IPS-11a (cell line): ENCODE results near the gene CEP170B.

Experiments
- H3K4me3 ChIP-seq: one replicate; pipeline ENCODE4 v1.5.1; 2013; ENCODE audit warnings: low read depth, low read length, control low read depth

CEP170B gene

DNA sequence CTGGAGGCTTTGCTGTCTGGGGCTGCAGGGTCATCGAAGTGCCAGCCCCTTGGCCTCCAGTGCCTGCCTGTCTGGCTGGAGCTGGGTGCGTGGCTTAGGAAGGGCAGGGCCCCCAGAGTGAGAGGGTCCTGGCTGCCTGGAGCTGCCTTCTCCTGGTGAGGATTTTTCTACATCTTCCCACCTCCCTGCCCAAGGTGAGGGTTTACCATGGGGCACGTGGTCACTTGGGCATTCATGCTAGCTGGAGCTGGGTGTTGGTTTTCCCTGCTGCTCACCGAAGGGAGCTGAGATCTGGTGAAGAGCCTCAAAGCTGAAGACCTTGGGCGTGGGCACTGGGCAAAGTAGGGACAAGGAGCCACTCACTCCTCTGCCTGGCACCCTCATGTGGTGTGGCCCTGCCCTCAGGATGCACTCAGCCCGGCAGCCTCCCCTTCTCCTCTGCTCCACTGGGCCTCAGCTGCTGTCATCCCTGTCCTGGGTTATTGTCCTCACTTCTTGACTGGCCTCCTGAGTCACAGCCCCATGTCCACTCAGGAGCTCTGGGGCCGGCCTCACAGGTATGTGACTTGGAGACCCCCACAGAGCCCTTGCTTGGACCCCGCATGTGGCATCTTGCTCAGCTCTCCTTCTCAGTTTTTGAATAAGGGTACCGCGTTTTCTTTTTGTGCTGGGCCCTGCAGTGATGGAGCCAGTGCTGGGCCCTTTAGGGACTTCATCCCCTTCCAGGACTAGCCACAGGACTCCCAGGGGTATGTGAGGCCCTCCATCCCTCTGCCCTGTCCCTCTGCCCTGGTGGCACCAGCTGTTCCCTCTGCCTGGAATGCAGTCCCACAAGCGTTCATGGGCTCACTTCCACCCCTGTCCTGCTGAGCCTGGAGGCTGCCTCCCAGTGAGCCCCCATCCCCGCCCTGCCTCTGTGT, 1.6 kb downstream of the CEP170B start:
- H3K4me3 ChIP-seq, result peak overlapping the region; percentile 55

DNA sequence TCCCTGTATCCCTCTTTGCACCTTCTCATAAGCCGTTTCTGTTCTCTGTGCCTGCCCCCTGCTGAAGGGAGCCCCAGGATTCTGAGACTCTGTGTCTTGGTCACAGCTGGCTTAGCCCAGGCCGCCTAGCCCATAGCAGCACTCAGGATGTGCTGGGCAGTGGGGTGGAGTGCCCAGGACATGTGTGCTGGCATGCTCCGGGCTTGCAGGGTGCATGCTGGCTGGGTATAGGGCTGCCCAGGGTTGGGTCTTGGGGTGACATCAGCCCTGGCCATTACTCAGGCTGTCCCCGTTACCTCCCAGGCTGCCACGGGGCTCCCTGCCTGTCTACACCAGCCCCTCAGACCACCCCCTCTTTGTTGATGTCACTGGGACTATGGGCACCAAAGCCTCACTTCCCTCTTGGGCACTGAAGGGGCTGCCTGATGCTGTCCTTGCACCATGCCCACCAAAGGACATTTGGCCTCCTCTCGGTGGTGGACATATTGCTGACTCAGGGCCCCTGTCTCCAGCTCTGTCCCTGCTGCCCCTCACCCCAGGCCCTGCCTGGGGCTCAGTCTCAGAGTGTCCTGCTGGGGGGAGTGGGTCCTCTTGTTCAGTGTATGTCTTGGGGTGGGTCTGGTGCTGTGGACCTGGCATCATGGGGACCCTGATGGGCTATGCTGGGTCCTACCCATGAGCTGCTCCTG, 2.4 kb downstream of the CEP170B start:
- no peak overlapping the region for H3K4me3 ChIP-seq

DNA sequence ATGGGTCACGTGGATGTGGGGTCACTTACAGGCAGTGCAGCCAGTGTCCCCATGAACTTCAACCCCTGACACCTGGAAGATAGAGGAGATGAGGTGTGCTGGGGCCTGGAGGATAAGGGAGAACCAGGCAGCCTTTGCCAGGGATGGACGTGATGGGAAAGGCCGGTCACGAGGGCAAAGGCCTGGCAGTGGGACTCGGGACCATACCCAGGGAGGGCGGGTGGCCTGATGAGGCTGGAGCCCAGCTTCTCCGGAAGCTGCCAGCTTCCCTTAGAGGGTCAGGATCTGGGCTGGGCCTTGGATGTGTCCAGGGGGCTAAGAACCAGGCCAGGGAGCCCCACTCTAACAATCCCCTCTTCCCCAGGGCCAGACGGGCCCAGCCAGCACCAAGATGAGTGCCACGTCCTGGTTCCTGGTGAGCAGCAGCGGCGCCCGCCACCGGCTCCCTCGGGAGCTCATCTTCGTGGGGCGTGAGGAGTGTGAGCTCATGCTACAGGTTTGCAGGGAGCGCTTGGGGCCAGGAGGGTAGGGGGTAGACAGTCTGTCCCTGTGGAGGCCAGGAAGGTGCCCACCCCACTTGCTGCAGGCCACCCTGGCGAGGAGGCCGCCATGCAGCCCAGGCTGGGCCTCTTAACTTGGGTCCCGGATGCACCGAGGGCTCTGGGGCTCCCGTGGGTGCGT, 3.1 kb downstream of the CEP170B start:
- H3K4me3 ChIP-seq, result no peak overlapping the region

DNA sequence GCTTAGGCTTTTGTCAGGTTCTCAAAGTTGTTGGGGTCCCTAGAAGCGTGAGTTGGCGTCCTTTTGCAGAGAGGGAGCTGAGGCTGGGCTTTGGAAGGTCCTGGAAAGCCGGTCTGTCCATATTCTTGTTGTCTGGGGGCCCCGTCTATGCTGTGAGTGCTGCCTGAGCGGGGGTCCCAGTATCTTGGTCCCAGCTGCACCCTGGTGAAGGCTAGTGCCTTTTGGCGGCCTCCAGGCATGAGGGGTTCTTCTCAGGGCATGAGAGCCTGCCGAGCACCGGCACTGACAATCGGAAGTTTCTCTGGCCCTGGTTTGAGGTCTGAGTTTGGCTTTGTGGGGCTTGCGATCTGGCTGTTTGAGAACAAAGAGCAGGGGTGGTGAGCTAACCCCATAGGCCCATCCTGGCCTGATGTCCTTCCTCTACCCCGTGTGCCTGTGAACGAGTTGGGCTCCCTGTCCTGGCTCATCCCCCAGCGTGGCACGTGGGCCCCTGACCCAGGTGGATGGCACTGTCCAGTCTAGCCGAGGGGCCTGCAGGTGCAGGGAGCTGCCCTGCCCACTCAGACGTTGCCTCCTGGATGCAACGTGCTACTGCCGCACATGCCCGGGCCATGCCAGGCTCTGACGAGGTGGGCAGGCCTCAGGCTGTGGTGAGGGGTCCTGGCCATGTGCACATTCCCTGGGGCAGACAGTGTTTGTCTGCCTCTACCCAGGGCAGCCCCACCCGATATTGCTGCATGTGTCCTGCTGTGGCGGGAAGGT, 3.9 kb downstream of the CEP170B start:
- no peak overlapping the region for H3K4me3 ChIP-seq

DNA sequence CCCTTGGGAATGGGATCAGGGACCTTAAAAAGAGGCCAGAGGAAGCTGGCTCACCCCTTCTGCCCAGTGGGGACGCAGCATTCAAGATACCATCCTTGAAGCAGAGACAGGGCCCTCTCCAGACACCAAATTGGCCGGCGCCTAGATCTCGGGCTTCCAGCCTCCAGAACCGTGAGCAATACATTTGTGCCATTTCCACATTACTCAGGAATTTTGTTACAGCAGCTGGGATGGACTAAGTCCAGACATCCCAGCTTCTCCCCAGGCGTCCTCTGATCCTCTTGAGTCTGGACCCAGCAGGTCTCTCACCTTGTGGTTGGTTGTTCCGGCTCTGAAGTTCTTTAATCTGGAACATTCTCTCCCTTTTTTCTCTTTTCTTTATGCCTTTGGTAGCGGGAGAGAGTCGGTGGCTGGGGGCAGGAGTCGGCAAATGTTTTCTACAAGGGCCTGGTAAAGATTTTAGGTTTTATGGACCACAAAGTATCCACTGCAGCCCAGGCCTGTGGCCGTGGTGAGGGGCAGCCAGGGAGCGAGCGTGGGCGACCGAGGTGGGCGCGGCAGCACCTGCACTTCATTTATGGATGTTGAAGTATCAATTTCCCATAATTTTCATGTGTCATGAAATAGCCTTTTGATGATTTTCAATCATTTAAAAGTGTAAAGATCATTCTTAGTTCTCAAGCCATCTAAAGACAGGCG, 4.8 kb downstream of the CEP170B start:
- no peak overlapping the region for H3K4me3 ChIP-seq

DNA sequence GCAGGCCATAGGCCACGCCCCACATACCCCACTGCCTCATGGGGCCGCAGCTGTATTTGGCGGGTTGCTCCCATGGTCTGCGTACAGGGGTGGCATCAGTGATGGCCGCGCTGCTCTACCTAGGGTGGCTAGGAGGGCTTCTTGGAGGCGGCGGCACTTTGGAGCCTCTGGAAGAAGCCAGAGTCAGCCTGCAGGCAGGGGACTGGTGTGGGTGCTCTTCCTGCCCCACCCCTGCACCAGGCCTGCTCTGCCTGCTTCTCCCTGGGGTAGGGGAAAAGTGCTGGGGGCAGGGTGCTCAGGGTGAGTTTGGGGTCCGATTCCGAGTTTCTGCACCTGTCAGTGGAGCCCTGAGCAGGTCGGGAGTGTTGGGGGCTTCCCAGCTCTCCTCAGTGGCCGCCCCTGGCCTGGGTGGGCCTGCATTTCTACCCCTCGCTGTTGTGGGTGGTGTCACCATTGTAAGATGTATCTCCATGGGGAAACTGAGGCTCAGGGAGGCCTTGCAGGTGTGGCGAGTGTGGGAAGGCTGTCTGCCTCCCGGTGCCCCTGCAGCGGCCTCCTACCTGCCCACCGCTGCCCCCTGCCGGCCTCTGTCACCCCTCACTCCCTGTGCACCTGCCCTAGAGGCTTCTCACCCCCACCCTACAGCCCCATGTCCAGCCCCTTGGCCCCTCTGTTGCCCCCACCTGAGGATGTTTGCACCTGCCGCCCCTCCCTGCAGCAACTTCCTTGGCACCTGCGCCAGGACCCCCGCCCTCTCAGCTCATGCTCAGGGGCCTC, 5.5 kb downstream of the CEP170B start:
- no peak overlapping the region for H3K4me3 ChIP-seq

DNA sequence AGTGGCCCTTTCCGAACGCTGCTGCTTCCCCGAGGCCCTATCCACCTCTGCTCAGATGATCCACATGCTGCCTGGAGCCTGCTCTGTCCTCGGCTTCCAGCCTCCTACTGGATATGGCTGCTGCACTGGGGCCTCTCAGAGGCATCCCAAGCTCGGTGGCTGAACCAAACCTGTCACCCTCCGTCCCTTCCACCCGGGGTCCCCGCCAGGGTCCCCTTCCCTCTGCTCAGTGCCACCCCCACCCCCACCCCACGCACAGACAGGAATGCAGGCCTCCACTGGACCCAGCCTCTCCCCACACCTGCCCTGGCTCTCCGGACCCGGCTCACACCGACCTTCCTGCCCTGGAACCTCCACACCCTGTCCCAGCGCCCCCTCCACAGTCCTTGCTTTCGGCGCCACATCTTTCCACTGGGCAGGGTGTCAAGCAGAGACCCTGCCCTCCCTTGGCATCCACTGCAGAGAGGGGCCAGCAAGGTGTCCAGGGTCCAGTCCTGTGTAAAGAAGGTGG, 6.1 kb downstream of the CEP170B start:
- H3K4me3 ChIP-seq, result no peak overlapping the region

DNA sequence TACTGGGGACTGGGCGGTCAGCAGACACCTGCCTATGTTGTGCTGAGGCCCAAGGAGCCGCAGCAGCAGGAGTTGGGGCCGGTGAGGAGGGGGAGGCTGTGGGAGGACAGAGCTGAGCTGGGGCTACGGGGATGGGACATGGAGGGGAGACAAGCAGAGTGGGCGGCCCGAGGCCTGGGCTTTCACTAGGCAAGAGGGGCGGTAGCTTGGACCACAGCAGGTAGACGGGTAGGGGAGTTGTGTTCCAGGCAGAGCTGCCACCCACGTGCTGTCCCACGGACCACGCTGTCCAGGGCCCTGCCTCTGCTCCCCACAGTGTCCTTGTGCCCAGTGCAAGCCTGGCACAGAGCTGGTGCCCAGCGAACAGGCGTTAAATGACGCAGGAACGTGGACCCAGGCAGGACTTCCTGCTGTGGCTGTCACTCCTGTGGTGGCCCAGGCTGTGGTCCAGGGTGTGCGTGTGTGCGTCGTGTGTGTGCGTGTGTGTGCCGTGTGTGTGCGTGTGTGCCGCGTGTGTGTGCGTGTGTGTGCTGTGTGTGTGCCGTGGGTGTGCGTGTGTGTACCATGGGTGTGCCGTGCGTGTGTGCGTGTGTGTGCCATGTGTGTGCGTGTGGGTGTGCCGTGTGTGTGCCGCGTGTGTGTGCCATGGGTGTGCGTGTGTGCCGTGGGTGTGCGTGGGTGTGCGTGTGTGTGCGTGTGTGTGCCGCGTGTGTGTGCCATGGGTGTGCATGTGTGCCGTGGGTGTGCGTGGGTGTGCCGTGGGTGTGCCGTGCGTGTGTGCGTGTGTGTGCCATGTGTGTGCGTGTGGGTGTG, 6.8 kb downstream of the CEP170B start:
- H3K4me3 ChIP-seq, result no peak overlapping the region

DNA sequence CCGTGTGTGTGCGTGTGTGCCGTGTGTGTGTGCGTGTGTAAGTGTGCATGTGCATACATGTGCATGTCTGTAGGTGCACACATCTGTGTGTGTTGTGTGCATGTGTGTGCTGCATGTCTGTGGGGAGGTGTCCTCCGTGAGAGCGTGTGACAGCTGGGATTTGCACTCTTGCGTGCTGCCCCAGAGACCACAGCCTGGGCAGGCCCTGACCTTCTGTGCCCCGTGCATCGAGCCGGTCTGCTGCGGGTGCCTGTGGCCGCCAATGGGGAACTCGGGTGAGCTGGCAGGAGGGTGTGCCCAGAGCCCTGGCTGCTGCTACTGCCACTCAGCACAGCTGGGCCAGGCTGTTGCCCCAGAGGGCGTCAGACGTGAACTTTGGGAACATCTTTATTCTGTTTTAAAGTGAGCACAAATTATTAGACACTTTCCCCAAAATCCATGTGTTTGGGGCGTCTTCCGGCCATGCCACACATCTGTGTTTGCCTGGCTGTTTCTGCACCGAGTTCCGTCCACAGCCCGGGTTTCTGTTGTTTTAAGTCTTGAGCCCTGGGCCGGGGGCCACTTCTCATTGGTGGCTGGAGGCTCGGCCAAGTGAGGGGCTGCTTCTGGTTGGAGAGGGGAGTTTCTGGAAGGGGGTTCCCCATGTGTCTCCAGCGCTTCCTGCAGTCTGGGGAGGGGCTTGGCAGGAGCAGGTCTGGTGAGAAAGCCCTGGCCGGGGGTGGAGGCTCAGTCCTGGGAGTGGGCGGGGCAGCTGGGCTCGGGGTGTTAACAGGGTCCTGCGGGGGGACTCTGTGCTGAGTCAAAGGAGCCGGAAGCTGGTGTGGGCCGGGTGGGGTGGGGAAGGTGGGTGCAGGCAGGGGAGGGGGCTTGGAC, 7.6 kb downstream of the CEP170B start:
- H3K4me3 ChIP-seq, result no peak overlapping the region

DNA sequence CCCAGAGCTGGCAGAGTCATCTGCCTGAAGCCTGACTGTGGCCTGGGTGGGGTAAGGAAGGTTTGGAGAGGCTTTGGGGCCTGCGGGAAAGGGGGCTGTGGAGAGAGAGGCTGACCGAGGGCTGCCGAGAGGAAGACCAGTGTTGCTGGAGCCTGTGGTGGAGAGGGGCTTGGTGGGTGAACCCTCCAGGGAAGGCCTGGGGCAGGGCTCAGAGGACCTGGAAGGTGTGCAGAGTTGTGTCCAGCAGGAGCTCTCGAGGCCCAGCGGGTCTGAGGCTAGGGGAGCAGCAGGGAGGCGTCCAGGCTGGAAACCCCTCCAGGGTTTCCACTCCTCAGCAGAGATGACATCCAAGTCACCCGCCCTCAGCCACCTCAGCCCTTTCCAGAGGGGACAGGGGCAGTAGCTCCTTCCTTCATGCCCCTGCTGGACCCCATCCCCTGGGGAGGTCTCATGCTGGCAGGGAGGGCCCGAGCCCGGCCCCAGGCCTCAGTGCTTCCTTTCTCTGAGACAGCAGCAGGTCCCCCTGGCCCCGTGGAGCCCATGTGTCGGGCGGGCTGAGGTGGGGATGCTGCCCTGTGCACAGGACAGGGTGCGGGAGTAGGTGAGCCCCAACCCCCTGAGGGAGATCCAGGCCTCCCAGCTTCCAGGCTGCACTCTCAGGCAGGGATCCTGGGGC, 8.4 kb downstream of the CEP170B start:
- no peak overlapping the region for H3K4me3 ChIP-seq

DNA sequence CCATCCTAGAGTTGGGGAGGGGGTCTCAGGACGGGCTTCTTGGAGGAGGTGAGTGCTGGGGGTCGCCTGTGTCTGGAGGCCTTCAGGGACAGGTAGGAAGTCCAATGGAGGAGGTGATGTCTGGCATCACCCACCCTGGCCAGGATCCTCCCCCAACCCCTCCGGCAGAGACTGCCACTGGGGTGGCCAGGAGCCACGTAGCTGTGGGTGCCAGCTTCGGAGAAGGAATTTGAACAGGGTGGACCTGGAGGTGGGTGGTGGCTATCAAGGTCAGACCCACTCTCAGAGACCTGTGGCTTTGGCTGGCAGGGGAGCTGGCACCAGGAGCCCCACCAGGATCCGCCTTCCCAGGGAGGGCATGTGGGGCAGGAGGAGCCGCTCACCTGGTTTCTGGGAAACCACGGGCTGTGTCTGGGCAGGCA, 9.1 kb downstream of the CEP170B start:
- no peak overlapping the region for H3K4me3 ChIP-seq

DNA sequence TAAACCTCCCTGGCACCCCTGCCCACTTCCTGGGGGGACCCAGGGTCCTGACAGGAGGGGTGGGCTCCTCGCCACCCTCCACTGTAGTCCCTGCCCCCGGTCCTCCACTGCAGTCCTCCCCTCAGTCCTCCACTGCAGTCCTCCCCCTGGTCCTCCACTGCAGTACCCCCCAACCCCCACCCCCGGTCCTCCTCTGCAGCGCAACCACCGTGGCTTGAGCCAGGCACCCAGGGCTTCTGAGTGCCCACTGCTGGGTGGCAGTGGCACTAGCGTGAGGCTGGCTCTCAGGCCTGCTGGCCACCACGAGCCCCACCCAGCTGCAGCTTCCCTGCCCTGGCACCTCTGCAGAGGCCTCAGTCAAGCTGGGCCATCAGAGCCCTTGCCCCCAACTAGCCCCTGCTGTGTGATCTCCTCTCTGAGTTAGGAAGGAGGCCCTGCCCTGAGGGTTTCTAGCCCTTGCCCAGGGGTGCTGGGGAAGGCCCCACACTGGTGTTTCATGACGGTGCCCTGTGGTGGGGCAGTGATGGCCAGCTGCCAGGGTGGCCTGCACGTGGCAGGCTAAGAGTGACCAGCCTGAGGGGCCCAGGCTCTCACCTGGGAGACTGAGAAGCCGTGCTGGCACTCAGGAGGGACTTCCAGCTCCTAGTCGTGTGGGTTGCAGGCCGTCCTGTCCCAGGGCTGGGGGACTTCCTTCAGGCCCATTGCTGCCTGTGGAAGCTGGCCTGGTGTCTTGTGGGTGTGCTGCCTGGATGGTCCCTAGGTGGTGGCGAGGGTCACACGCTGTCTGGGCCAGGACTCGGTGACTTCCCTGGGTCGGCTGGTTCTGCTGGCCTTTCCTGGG, 9.7 kb downstream of the CEP170B start:
- no peak overlapping the region for H3K4me3 ChIP-seq

DNA sequence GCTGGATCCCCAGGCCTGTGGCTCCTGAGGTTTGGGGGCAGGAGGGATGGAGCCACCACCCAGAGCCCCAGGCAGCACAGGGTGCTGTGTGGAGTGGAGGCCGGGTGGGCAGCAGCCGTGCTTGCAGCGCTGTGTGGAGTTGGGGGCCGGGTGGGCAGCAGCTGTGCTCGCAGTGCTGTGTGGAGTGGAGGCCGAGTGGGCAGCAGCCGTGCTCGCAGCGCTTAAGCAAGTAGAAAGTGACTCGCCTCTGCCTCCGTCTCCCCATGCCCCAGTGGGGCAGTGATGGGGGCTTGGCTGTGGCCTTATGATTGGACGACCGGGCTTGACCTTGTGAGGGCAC, 10.3 kb downstream of the CEP170B start:
- H3K4me3 ChIP-seq, result no peak overlapping the region

DNA sequence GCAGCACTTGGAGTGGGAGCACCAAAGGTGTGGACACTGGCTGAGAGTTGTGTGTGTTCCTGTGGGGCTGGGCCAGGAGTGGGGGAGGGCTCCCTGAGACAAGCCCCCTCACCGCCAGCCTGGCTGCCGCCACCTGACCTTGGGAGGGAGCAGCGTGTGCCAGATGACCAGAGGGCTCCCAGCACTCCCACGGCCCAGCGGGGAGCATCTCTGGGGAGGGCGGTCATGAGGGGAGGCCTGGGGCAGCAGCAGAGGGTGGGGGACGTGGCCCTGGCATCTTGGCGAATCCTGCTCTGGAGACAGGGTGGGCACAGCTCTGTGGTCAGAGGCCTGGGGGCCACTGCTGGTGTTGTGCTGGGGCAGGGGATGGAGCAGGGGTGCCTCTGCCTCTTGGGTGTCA, 10.7 kb downstream of the CEP170B start:
- H3K4me3 ChIP-seq, result no peak overlapping the region

DNA sequence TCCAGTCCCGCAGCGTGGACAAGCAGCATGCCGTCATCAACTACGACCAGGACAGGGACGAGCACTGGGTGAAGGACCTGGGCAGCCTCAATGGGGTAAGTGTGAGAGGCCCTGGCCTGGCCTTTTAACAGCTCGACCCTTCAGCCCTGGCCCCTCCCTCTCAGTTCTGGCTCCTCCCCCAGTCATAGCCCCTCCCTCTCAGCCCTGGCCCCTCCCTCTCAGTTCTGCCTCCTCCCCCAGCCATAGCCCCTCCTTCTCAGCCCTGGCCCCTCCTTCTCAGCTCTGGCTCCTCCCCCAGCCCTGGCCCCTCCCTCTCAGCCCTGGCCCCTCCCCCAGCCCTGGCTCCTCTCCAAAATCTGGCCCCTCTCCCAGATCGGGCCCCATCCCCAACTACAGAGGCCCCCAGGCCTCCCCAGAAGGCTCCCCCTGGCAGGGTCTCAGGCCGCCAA, 11.2 kb downstream of the CEP170B start:
- no peak overlapping the region for H3K4me3 ChIP-seq
